GM19025 (cell line): ENCODE results near the gene OR1C1.
"Not testable (repeated sequence)": the region's sequence is repeated elsewhere in the genome, so short reads cannot be mapped to it uniquely, and the experiment has no call there.

Experiments used
- ATAC-seq: cut with Tn5 transposase; IDR thresholded peaks from one replicate; pipeline ENCODE4 v1.9.1; 2021; ENCODE audit warnings: mild to moderate bottlenecking, low read depth, moderate library complexity; ENCODE audit not compliant: unreplicated experiment

OR1C1 gene, protein sequence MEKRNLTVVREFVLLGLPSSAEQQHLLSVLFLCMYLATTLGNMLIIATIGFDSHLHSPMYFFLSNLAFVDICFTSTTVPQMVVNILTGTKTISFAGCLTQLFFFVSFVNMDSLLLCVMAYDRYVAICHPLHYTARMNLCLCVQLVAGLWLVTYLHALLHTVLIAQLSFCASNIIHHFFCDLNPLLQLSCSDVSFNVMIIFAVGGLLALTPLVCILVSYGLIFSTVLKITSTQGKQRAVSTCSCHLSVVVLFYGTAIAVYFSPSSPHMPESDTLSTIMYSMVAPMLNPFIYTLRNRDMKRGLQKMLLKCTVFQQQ

DNA sequence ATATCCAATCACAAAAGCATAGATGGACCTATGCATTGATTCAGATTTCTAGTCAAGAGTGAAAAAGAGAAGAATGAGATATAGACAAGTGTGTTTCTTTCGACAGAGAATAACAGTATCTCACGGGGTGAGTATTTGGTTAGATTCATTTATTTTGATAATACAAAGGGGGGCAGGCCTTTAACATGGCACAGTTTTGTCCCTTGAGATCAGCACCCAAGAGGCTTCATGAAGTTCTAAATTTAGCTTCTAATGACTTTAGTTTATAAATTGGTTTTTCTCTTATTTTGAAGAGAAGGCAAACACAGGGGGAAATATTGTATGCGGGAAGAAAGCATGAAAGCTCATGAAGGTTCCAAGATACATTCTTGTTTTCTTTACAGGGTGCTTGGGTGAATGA, at the start of gene OR1C1:
Gene OR1C1 (minus strand): TSS at position 101 of the 400 bp plus-strand sequence. CDS start 2,150 bp downstream, outside the sequence.
- ATAC-seq = no peak

DNA sequence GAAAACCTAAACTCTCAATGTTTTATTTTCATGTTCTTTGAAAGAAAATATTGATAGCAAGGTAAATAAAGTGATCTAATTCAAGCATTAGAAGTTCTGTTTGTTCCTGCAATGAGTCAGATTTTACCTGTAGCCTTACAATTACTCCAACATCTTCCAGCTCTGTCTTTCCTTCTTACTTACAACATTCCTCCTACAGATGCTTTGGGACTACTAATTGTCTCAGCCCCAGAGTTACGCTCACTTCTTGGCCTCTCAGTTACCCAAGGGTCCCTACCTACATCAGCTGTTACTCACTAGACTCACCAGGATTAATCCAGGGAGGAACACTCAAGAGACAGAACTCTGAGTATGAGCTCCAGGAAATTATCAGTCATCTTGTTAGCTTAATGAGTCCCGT, 37.2 kb upstream of the OR1C1 start:
- ATAC-seq = no peak

DNA sequence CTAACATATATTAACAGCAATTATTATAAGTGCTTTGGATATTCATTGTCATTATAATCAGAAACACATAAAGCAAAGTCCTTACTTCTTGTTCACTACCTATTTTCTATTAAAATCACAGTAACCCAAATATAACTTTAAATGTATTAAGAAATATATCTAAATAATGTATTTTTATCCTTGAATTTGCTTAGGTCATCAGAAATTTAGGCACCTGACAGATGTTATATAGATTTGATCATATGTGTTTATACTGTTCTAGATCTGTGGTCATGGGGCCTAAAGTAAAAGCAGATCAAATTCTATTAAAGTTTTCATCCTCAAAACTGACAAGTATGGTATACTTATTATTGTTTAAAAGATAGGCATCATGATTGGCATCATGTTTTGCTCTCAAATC, 9.2 kb upstream of the OR1C1 start:
- ATAC-seq = no peak

DNA sequence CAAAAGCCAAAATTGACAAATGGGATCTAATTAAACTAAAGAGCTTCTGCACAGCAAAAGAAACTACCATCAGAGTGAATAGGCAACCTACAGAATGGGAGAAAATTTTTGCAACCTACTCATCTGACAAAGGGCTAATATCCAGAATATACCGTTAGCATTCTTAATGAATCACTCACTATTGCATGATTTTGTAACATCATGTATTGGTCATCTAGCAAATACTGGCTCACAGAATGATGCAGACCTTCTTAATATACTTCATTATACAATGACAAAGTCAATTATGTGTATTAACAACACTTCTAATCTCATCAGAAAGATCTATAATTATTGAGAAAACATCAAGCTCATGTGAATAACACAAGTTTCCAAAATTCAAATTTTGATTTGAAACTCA, 6.0 kb downstream of the OR1C1 start:
- not testable (repeated sequence) for ATAC-seq

DNA sequence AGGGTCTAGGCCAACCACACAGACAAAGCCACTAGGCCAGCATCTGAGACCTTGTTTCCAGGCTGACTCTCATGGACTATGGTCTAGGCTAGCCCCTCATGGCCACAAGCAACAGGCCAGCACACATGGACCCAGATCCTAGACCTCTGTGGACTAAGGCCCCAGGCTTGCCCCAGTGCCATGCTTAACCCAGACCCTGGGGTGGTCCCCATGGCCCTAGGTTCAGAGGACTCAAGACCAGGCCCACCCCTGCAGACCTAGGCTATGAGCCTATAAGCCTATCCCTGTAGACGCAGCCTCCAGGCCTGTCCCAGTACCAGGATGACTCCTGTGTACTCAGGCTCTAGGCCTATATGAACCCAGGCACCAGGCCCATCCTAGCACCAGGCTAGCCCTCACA, 10.5 kb downstream of the OR1C1 start:
- no peak for ATAC-seq

DNA sequence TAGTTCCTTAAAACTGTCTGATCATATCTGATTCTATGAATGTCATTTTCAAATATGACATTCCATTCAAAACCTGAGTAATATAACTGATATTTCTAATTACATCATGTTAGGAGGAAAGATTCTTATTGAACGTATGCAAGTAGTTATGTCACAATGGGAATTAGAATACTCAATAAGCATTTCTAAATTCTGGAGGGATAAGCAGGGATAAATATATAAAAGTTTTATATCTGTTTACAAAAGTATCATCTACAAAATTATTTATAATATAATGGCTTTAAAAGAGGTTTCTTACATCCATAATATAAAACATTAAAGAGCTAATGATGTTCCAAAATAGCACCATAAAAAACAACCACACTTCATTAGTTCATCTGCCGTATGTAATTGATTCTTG, 12.3 kb downstream of the OR1C1 start, which contains the start of gene OR14A2:
Gene OR14A2 (minus strand): TSS at position 101 of the 400 bp plus-strand sequence.
- ATAC-seq = no peak

DNA sequence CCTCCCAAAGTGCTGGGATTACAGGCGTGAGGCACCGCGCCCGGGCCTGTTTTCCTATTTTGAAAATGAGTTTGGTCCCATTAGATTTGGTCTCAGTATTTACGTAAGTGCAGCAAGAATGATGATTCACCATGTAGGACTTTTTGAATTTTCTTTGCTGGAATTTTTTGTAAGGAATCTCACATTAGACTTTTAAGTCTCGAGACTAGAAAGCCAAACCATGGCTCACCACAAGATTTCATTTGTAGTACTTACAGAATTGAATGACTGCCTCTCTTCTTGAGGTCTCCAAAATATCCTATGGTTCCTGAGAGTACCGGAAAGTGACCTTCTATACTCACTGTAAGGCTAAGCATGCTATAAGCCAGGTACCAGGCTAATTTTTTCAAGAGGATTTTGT, 12.7 kb downstream of the OR1C1 start:
- no peak for ATAC-seq

DNA sequence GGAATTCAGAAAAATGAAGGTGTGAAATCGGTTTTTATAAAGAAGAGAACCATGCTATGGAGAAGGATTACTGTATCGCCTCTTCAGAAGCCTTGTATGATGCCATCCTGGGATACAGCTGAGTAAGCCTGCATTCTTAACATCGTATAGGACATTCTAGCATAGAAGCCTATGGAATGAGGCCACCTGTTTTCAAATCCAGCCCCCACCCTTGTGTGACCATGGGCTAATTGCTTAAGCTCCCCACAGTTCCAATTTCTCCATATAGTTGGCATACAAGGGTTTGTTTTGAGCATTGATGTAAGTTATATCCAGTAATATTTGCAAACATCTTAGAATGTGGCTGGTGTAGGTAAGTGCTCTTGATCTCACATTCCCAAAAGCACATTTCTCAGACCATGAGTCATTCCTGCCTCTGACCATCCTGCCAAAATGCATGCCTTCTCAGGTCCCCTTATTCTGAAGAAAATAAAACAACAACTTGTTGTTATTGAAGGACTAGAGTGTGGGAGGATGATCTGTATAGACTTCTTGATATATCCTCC, 13.9 kb downstream of the OR1C1 start:
- no peak for ATAC-seq

DNA sequence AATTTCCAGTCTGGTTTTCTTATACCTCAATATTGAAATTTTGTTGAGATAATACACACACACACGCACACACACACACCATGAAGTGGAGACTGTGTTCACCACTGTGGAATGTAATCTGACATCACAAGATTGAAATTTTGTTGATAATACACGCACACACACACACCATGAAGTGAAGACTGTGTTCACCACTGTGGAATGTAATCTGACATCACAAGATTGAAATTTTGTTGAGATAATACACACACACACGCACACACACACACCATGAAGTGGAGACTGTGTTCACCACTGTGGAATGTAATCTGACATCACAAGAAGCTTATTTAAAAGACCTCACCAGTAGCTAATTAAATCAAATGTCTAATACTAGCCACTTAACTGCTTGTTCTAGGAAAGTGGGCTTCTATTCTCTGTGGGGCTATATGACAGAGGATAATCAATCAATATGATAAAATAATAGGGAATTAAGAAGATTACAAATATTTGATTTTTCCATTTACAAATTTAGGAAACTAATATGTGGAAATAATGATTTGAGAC, 18.1 kb downstream of the OR1C1 start:
- not testable (repeated sequence) for ATAC-seq

DNA sequence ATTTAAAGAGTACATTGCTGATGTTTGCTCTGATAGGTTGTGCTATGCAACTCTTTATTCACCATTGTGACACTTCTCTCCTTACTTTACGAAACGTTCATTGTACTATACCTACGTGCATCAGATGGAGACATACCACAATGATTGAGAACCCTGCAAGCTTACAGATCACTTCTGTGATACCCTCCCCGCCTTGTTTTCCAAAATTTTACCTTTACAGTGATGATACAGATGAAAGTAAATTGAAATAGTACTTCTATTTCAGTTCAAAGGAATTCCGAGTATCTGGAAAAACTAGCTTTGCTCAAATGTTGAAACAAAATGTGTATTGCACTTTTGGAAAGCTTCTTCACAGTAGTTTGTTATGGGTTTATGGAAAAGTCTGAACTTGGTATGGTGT, 18.6 kb downstream of the OR1C1 start:
- no peak for ATAC-seq

DNA sequence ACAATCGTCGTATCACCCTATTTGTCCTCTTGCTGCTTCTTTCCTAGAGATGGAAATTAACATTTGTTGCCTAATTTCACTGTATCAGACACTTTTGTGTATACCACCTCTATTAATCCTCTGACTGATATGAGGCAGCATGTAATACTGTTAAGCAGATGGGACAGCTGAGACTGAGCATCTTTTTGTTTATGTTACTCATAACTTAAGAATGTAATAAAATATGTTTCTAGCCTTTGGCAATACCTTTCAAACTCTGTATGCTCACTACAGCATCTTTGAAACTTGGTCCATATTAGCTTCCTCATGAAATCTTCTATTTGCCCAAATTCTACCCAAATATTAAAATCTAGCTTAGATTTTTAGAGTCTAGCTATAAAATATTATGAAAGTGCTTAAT, 19.6 kb downstream of the OR1C1 start:
- no peak for ATAC-seq

DNA sequence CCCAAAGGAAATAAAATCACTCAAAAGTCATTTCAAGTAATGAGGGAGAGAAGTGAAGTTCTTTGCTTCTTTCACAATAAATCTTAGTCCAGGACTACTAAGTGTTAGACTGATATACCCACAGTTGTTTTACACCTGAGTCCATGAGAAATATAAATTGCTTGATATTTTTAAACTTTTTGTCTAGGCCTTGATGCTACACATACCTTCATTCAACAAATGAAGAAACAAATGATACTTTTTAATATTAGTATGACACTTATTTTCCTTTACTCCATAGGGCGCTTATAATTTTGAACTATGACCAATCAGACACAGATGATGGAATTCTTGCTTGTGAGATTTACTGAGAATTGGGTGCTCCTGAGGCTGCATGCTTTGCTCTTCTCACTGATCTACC, 22.0 kb downstream of the OR1C1 start, which contains the start of gene OR14K1:
Gene OR14K1 (plus strand): TSS at position 301 of the 400 bp plus-strand sequence. CDS start 0 bp downstream, at position 301.
- no peak for ATAC-seq

DNA sequence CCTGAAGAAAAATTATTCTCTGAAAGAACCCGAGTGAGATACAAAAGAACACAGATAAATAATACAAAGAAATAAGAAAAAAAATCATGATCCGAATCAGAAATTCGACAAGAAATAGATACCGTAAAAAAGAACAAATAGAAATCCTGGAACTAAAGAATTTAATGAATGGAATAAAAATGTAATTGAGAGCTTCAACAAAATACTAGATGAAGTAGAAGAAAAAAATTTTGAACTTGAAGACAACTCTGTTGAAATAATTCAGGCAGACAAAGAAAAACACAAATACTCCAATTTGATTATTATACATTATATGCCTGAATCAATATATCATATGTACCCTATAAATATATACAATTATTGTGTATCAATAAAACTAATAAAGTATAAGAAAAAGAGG, 39.1 kb downstream of the OR1C1 start:
- ATAC-seq = no peak

DNA sequence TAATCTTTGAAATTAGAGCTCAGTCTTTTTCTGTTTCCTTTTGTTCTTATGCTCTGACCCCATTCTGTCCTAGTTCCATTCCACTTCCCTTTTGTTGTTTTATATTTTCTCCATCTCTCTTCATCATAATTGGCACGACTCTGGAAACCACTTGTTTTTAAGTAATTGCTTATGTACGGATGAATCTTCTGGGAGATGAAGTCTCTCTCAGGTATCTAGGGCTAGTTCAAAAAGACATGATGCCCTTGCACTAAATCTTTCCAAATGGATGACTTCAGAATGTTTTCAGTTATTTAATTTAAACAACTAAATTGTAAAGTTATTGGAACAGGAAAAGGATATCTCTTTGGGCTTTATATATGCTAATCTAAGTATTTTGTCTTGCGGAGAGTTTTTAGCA, 43.8 kb downstream of the OR1C1 start, which contains the start of gene OR6F1:
Gene OR6F1 (minus strand): TSS at position 101 of the 400 bp plus-strand sequence. CDS start 3,891 bp downstream, outside the sequence.
- ATAC-seq = no peak

DNA sequence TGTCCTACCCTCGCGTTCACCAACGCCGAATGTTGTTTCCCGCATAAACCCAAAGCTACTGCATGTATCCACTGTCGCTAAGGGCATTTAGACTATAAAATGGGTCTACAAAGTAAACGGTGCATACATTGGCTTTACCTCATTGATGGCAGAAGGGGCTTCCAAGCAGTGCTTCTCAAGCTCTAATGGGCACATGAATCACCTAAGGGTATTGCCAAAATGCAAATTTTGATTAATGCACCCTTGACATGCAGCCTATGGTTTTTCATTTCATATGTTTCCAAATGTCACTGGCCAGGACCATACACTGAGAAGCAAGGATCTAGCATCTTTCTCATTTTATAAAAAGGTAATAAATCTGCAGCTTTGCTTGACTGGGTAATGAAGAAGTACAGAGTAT, 46.6 kb downstream of the OR1C1 start:
- ATAC-seq = no peak

DNA sequence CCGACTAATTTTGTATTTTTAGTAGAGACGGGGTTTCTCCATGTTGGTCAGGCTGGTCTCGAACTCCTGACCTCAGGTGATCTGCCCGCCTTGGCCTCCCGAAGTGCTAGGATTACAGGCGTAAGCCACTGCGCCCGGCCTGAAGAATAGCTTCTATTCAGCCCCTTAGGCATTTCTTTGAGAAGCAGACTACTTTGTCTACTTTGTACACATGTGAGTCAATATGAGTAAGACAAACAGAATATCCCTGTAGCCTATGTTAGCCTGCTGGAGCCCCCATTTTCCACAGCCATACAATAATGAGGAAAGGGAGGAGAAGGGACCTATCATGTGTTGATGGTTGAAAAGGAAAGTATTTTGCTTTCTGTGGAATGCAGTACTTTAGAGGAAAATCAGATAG, 49.7 kb downstream of the OR1C1 start:
- not testable (repeated sequence) for ATAC-seq
